SK-N-SH (cell line): Measurements from ENCODE around the gene MALAT1. TPM values are rescaled to one million over a fixed set of nuclear protein-coding genes. Genes with fewer than 3 reads are reported as not detected.

ENCODE experiments used
- CTCF ChIA-PET: fragments of 300-600, 350-600 bp; formaldehyde crosslinking; extraction: SDS; loops from one replicate; lab custom pipeline; 2021; lab: Yijun Ruan, JAX
- POLR2A ChIA-PET: fragments of 350-600 bp; sonication (Branson Sonifier 250); formaldehyde crosslinking; extraction: SDS; loops from one replicate; lab custom pipeline; 2020; ENCODE audit warnings: antibody characterized with exemption, inconsistent platforms; lab: Yijun Ruan, JAX
- DNase-seq: peaks from one replicate; pipeline ENCODE4 v3.0.0; 2012
- H2AFZ ChIP-seq: fragments of 200-600 bp; sonication (generic); 2 replicates; pipeline ENCODE4 v1.8.1; 2016; ENCODE audit warnings: antibody characterized with exemption, mild to moderate bottlenecking, low read depth
- H3F3A ChIP-seq: fragments of 200-600 bp; sonication (generic); replicated peaks from 2 replicates; pipeline ENCODE3; 2016; ENCODE audit warnings: antibody characterized with exemption, mild to moderate bottlenecking; ENCODE audit not compliant: insufficient read depth
- H3K27ac ChIP-seq, 2 experiments: fragments of 200-500 bp in 1 of 2; fragments of 200-600 bp in 1 of 2; sonication (Bioruptor generic) in 1 of 2; sonication (generic), shearing (Covaris generic) in 1 of 2; 2 replicates each; pipeline versions ENCODE4 v1.5.1 to v1.6.1; 2014 to 2016; ENCODE audit warnings: low read depth in 2 of 2, inconsistent platforms in 1 of 2, low read length in 1 of 2, mild to moderate bottlenecking in 1 of 2, mixed read lengths in 1 of 2
- H3K27me3 ChIP-seq: fragments of 200-600 bp; sonication (generic), shearing (Covaris generic); 2 replicates; pipeline ENCODE4 v1.6.1; 2016; ENCODE audit warnings: mixed run types; ENCODE audit not compliant: insufficient read depth
- H3K36me3 ChIP-seq, 2 experiments: fragments of 200-500 bp in 1 of 2; fragments of 200-600 bp in 1 of 2; sonication (Bioruptor generic) in 1 of 2; sonication (generic) in 1 of 2; replicated peaks in 1 of 2; 2 replicates each; pipeline versions ENCODE3 to v1.5.1; 2014 to 2016; ENCODE audit warnings: low read length in 1 of 2, mild to moderate bottlenecking in 1 of 2; ENCODE audit not compliant: insufficient read depth in 2 of 2, control insufficient read depth in 1 of 2
- H3K4me1 ChIP-seq, 2 experiments: fragments of 200-500 bp in 1 of 2; fragments of 200-600 bp in 1 of 2; sonication (Bioruptor generic) in 1 of 2; sonication (generic), shearing (Covaris generic) in 1 of 2; 2 replicates each; pipeline versions ENCODE4 v1.5.1 to v1.6.1; 2014 to 2016; ENCODE audit warnings: low read depth in 1 of 2, low read length in 1 of 2, mixed run types in 1 of 2; ENCODE audit not compliant: insufficient read depth in 2 of 2, control insufficient read depth in 1 of 2
- H3K4me2 ChIP-seq: fragments of 200-600 bp; sonication (generic), shearing (Covaris generic); 2 replicates; pipeline ENCODE4 v1.6.1; 2017; ENCODE audit warnings: mixed run types
- H3K4me3 ChIP-seq, 2 experiments: fragments of 200-500 bp in 1 of 2; fragments of 200-600 bp in 1 of 2; sonication (Bioruptor generic) in 1 of 2; sonication (generic), shearing (Covaris generic) in 1 of 2; 2 replicates each; pipeline versions ENCODE4 v1.5.1 to v1.8.1; 2014 to 2016; ENCODE audit warnings: low read depth in 2 of 2, inconsistent platforms in 1 of 2, low read length in 1 of 2, mild to moderate bottlenecking in 1 of 2, mixed read lengths in 1 of 2, moderate library complexity in 1 of 2
- H3K79me2 ChIP-seq: fragments of 200-600 bp; sonication (generic); 2 replicates; pipeline ENCODE4 v1.8.1; 2017; ENCODE audit warnings: mild to moderate bottlenecking; ENCODE audit not compliant: insufficient read depth
- H3K9ac ChIP-seq: fragments of 200-600 bp; sonication (generic); 2 replicates; pipeline ENCODE4 v1.6.1; 2017; ENCODE audit warnings: mixed run types
- H3K9me2 ChIP-seq: fragments of 200-600 bp; sonication (generic); 2 replicates; pipeline ENCODE4 v1.6.1; 2017; ENCODE audit warnings: mixed run types
- H3K9me3 ChIP-seq: fragments of 200-600 bp; sonication (generic); 2 replicates; pipeline ENCODE4 v1.6.1; 2017; ENCODE audit warnings: mixed run types, mild to moderate bottlenecking, moderate library complexity
- H4K20me1 ChIP-seq: fragments of 200-600 bp; sonication (generic); 2 replicates; pipeline ENCODE4 v1.6.1; 2017; ENCODE audit warnings: mild to moderate bottlenecking, mixed run types; ENCODE audit not compliant: insufficient read depth
- EP300 ChIP-seq, 2 experiments: IDR thresholded peaks; 2 replicates each; pipeline versions ENCODE4 v1.4.0 to v1.6.1; 2012; ENCODE audit warnings: borderline replicate concordance in 1 of 2, low read depth in 1 of 2, low read length in 1 of 2
- EZH2phosphoT487 ChIP-seq: fragments of 200-600 bp; sonication (generic); IDR thresholded peaks from 2 replicates; pipeline ENCODE4 v1.6.1; 2017; ENCODE audit warnings: low read depth, mixed run types, mild to moderate bottlenecking, antibody characterized with exemption, moderate library complexity, borderline replicate concordance
- FOSL2 ChIP-seq: IDR thresholded peaks from 2 replicates; pipeline ENCODE4 v1.4.0; 2012; ENCODE audit warnings: low read depth, mild to moderate bottlenecking, moderate library complexity, borderline replicate concordance
- FOXJ3 ChIP-seq: sonication (generic); formaldehyde crosslinking; IDR thresholded peaks from 2 replicates; pipeline ENCODE4 v1.5.1; 2020; ENCODE audit warnings: mild to moderate bottlenecking, missing genetic modification reagents
- FOXM1 ChIP-seq: IDR thresholded peaks from 2 replicates; pipeline ENCODE4 v1.4.0; 2012; ENCODE audit warnings: low read depth, mild to moderate bottlenecking
- GABPA ChIP-seq: IDR thresholded peaks from 2 replicates; pipeline ENCODE4 v1.4.0; 2012; ENCODE audit warnings: low read depth, mild to moderate bottlenecking
- IRF3 ChIP-seq: fragments of 150-350 bp; IDR thresholded peaks from 2 replicates; pipeline ENCODE4 v1.6.1; 2016; ENCODE audit warnings: mild to moderate bottlenecking, low read depth, low read length
- JUND ChIP-seq: IDR thresholded peaks from 2 replicates; pipeline ENCODE4 v1.4.0; 2012
- MAX ChIP-seq: IDR thresholded peaks from 2 replicates; pipeline ENCODE4 v1.4.0; 2012; ENCODE audit warnings: low read depth
- MEF2A ChIP-seq: IDR thresholded peaks from 2 replicates; pipeline ENCODE4 v1.4.0; 2012; ENCODE audit warnings: low read depth, borderline replicate concordance
- MXI1 ChIP-seq: IDR thresholded peaks from 2 replicates; pipeline ENCODE4 v1.6.1; 2012; ENCODE audit warnings: mild to moderate bottlenecking, low read depth, low read length, improper control_type of control experiment
- NFIC ChIP-seq: IDR thresholded peaks from 2 replicates; pipeline ENCODE4 v1.4.0; 2012; ENCODE audit warnings: borderline replicate concordance
- NRF1 ChIP-seq: IDR thresholded peaks from 2 replicates; pipeline ENCODE4 v1.6.1; 2012; ENCODE audit warnings: low read depth, mild to moderate bottlenecking, low read length
- PBX3 ChIP-seq: IDR thresholded peaks from 2 replicates; pipeline ENCODE4; 2012
- RAD21 ChIP-seq: IDR thresholded peaks from 2 replicates; pipeline ENCODE4 v1.6.1; 2012; ENCODE audit warnings: mild to moderate bottlenecking, low read length
- RCOR1 ChIP-seq: fragments of 150-350 bp; IDR thresholded peaks from 2 replicates; pipeline ENCODE4 v1.6.1; 2017; ENCODE audit warnings: antibody characterized with exemption, low read length
- RFX5 ChIP-seq: IDR thresholded peaks from 2 replicates; pipeline ENCODE4 v1.6.1; 2012; ENCODE audit warnings: mild to moderate bottlenecking, improper control_type of control experiment, low read length
- RXRA ChIP-seq: IDR thresholded peaks from 2 replicates; pipeline ENCODE4 v1.4.0; 2012; ENCODE audit warnings: low read depth, mild to moderate bottlenecking, borderline replicate concordance
- SMC3 ChIP-seq: IDR thresholded peaks from 2 replicates; pipeline ENCODE4 v1.6.1; 2012; ENCODE audit warnings: low read depth, low read length, improper control_type of control experiment
- TCF12 ChIP-seq: IDR thresholded peaks from 2 replicates; pipeline ENCODE4 v1.4.0; 2012
- TEAD4 ChIP-seq: IDR thresholded peaks from 2 replicates; pipeline ENCODE4 v1.4.0; 2012; ENCODE audit warnings: mild to moderate bottlenecking, borderline replicate concordance; ENCODE audit not compliant: insufficient read depth
- USF1 ChIP-seq: IDR thresholded peaks from 2 replicates; pipeline ENCODE4 v1.4.0; 2012; ENCODE audit warnings: low read depth, borderline replicate concordance
- WGBS: methylation state at CpG from one replicate; pipeline ENCODE4 v1.1.6; 2017; ENCODE audit warnings: low lambda C conversion rate; 5-methylcytosine and 5-hydroxymethylcytosine counted together
- polyA plus RNA-seq, 3 experiments: library from polyadenylated mRNA; depleted of rRNA; stranded (reverse); fragments of >200 nt; gene quantifications; 2 replicates each; pipeline ENCODE4 v1.2.3, GENCODE V29; 2012

MALAT1 gene
- polyA plus RNA-seq, 1 of the 3 experiments (the other 2 are of a cell fraction) = 285 TPM

- peak; percentile 69; the same call in 1 of the 2 replicates for TF ChIP-seq MEF2A
- peak; percentile 74 for TF ChIP-seq PBX3
- no peak for TF ChIP-seq TEAD4
- TF ChIP-seq MXI1 = peak; percentile 71; the same call in 1 of the 2 replicates
- no peak for TF ChIP-seq RAD21
- peak; percentile 30; the same call in 1 of the 2 replicates for TF ChIP-seq JUND
- peak in 1 of 2 experiments; percentile 25; a peak in 1 of 4 replicates for TF ChIP-seq EP300 (IDR thresholded peaks at IDR 0.05; ENCODE audit: borderline replicate concordance in 1 of 2, low read depth in 1 of 2, low read length in 1 of 2)
- peak; percentile 30; the same call in 1 of the 2 replicates for TF ChIP-seq RXRA
- TF ChIP-seq USF1 = no peak
- TF ChIP-seq FOXM1 = no peak
Measured at GRCh38 chr11:65452806-65453490, 45.9 kb upstream of the MALAT1 start (continued).

GRCh38 chr11:65454311-65454695 lies 44.5 kb upstream of the MALAT1 start:
- Histone ChIP-seq H3K9me3 (no peaks in the 10 kb centered on the region), H3K79me2 (peaks cover 34% of the 10 kb centered on the region), H2AFZ (no peak overlapping the region), H3K4me1 (peaks cover 8 to 17% of the 10 kb centered on the region in 2 experiments; a peak in 3 of 4 replicates), H3K9ac (no peak overlapping the region; the same call in 1 of the 2 replicates), H4K20me1 (peaks cover under 1% of the 10 kb centered on the region; the same call in 1 of the 2 replicates), H3K4me2 (peak overlapping the region; percentile 89), H3K9me2 (no peaks in the 10 kb centered on the region), H3K27ac (peak overlapping the region; percentile 68 to 90), H3F3A (peaks cover 35% of the 10 kb centered on the region), H3K4me3 (no peak overlapping the region), H3K36me3 (no peaks in the 10 kb centered on the region), H3K27me3 (no peaks in the 10 kb centered on the region)
- no peak for TF ChIP-seq JUND
- TF ChIP-seq MEF2A = no peak
- no peak for TF ChIP-seq NRF1
- no peak for TF ChIP-seq NFIC
- no peak for TF ChIP-seq FOXM1
- no peak for TF ChIP-seq FOXJ3 (CRISPR knock-in tag)
- no peak for TF ChIP-seq RCOR1
- no peak for TF ChIP-seq IRF3
- no peak for TF ChIP-seq RXRA
- TF ChIP-seq USF1 = no peak
- TF ChIP-seq MAX = no peak
- TF ChIP-seq SMC3 = no peak
- TF ChIP-seq RFX5 = no peak
- no peak for TF ChIP-seq GABPA
- no peak for TF ChIP-seq FOSL2
- no peak for TF ChIP-seq EZH2phosphoT487
- TF ChIP-seq TCF12 = no peak
- no peak for DNase-seq
- ChIA-PET POLR2A (no interaction called here), CTCF (no interaction called here)
- WGBS = 76% methylated on average over 5 of the region's 10 CpGs
